ENCODE measurements around the gene ANAPC10. TPM values are rescaled to one million over a fixed set of nuclear protein-coding genes. Genes with fewer than 3 reads are reported as not detected.

Gene ANAPC10
- total RNA-seq, 4 donors from 2014 or later, result 17.7 to 33.6 (median 24.9) TPM

- TF ChIP-seq POLR2A (IDR thresholded peaks at IDR 0.05), result no peak
- TF ChIP-seq CTCF (IDR thresholded peaks at IDR 0.05 in 4 of 5, conservative IDR thresholded peaks at IDR 0.05 in 1 of 5), result no peak
- intact Hi-C loops (cut with DNase I; ENCODE audit: low total_unique reads), result loop anchor here (10.0 kb wide), 2 partner anchors 916 to 1576 kb away; partner anchors contain the start of gene SMARCA5
- ATAC-seq (no peak), DNase-seq (no peak)
- in situ Hi-C loops (cut with MboI; ENCODE audit: low sequenced_read_pairs in 4 of 4), result no loop called here
- Histone ChIP-seq H3K27ac (no peak overlapping the region), H3K27me3 (no peaks in the 10 kb centered on the region), H3K9me3 (peaks cover 0 to 13% (median 0%) of the 10 kb centered on the region in 3 donors), H3K36me3 (peaks cover 2 to 63% of the 10 kb centered on the region in 2 donors), H3K4me3 (no peak overlapping the region), H3K4me1 (no peaks in the 10 kb centered on the region)
Measured at GRCh38 chr4:145090380-145090779, 7.6 kb downstream of the ANAPC10 start.

GRCh38 chr4:145083891-145084605, 13.9 kb downstream of the ANAPC10 start:
- no peak for TF ChIP-seq POLR2A (IDR thresholded peaks at IDR 0.05)
- TF ChIP-seq CTCF (IDR thresholded peaks at IDR 0.05 in 4 of 5, conservative IDR thresholded peaks at IDR 0.05 in 1 of 5), result no peak
- no peak for ATAC-seq

GRCh38 chr4:145081756-145082155, 16.2 kb downstream of the ANAPC10 start:
- no peak for DNase-seq
- in situ Hi-C loops (cut with MboI; ENCODE audit: low sequenced_read_pairs in 4 of 4), result no loop called here
- peaks cover 0 to 1% of the 10 kb centered on the region in 2 donors for H3K4me1 ChIP-seq
- H3K27me3 ChIP-seq, result no peaks in the 10 kb centered on the region
- no peak for TF ChIP-seq CTCF (IDR thresholded peaks at IDR 0.05 in 4 of 5, conservative IDR thresholded peaks at IDR 0.05 in 1 of 5)
- no peak for TF ChIP-seq POLR2A (IDR thresholded peaks at IDR 0.05)
- intact Hi-C loops (cut with DNase I; ENCODE audit: low total_unique reads), result no loop called here
- no peaks in the 10 kb centered on the region for H3K9me3 ChIP-seq
- ATAC-seq, result no peak
- no peak overlapping the region for H3K4me3 ChIP-seq
- H3K36me3 ChIP-seq, result peaks cover 0 to 24% of the 10 kb centered on the region in 2 donors
- H3K27ac ChIP-seq, result no peak overlapping the region

More at GRCh38 chr4:145083891-145084605, 13.9 kb downstream of the ANAPC10 start:
- Histone ChIP-seq H3K4me3 (no peak overlapping the region), H3K36me3 (peaks cover 0 to 17% of the 10 kb centered on the region in 2 donors), H3K27me3 (no peaks in the 10 kb centered on the region), H3K27ac (no peak overlapping the region), H3K9me3 (no peaks in the 10 kb centered on the region), H3K4me1 (no peaks in the 10 kb centered on the region)
- in situ Hi-C loops (cut with MboI; ENCODE audit: low sequenced_read_pairs in 4 of 4), result no loop called here
- intact Hi-C loops (cut with DNase I; ENCODE audit: low total_unique reads), result no loop called here
- no peak for DNase-seq

DNA sequence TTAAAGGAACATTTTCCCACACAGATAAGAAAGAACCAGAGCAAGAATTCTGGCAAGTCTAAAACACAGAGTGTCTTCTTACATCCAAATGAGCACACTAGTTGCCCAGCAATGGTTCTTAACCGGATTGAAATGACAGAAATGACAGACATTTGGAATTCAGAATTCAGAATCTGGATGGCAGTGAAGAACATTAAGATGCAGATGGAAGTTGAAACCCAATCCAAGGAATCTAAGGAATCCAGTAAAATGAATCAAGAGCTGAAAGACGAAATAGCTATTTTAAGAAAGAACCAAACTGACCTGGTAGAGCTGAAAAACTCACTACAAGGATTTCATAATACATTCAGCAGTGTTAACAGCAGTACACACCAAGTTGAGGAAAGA, 21.5 kb downstream of the ANAPC10 start:
- intact Hi-C loops (cut with DNase I; ENCODE audit: low total_unique reads), result no loop called here
- no peaks in the 10 kb centered on the region for H3K9me3 ChIP-seq
- TF ChIP-seq CTCF (IDR thresholded peaks at IDR 0.05 in 4 of 5, conservative IDR thresholded peaks at IDR 0.05 in 1 of 5), result no peak
- no peak for TF ChIP-seq POLR2A (IDR thresholded peaks at IDR 0.05)

More for the DNA sequence above, 21.5 kb downstream of the ANAPC10 start:
- DNase-seq, result no peak
- in situ Hi-C loops (cut with MboI; ENCODE audit: low sequenced_read_pairs in 4 of 4), result no loop called here
- Histone ChIP-seq H3K27me3 (no peaks in the 10 kb centered on the region), H3K36me3 (peaks cover 0 to 24% of the 10 kb centered on the region in 2 donors), H3K4me1 (peaks cover 0 to 11% of the 10 kb centered on the region in 2 donors), H3K27ac (no peak overlapping the region), H3K4me3 (no peak overlapping the region)
- ATAC-seq, result no peak
